HEK293T (cell line): ENCODE measurements around the gene SLC6A16.

Source experiments
- CTCF ChIA-PET: fragments of 350-600 bp; formaldehyde crosslinking; extraction: SDS; loops from one replicate; lab custom pipeline; 2021; ENCODE audit warnings: antibody characterized with exemption, inconsistent platforms; lab: Yijun Ruan, JAX
- POLR2A ChIA-PET: fragments of 350-600 bp; formaldehyde crosslinking; extraction: SDS; loops from one replicate; lab custom pipeline; 2020; ENCODE audit warnings: antibody characterized with exemption, inconsistent platforms; lab: Yijun Ruan, JAX
- DNase-seq: peaks from one replicate; pipeline ENCODE4 v3.0.0; 2012; ENCODE audit warnings: mixed read lengths; ENCODE audit errors: extremely low spot score
- ARNT ChIP-seq: fragments of 450-650 bp; IDR thresholded peaks from 2 replicates; pipeline ENCODE4 v1.6.1; 2017; ENCODE audit warnings: mild to moderate bottlenecking
- BHLHE40 ChIP-seq: fragments of 450-650 bp; IDR thresholded peaks from 2 replicates; pipeline ENCODE4 v1.6.1; 2016; ENCODE audit warnings: mild to moderate bottlenecking, moderate library complexity, borderline replicate concordance
- CTBP1 ChIP-seq: fragments of 450-650 bp; IDR thresholded peaks from 2 replicates; pipeline ENCODE4 v1.6.1; 2016; ENCODE audit warnings: borderline replicate concordance
- ELF4 ChIP-seq: fragments of 450-650 bp; IDR thresholded peaks from 2 replicates; pipeline ENCODE4 v1.6.1; 2017; ENCODE audit warnings: antibody characterized with exemption
- FOXA1 ChIP-seq: fragments of 450-650 bp; IDR thresholded peaks from 2 replicates; pipeline ENCODE4 v1.6.1; 2016; ENCODE audit warnings: mild to moderate bottlenecking
- FOXK2 ChIP-seq: fragments of 450-650 bp; IDR thresholded peaks from 2 replicates; pipeline ENCODE4 v1.6.1; 2016; ENCODE audit warnings: mild to moderate bottlenecking
- FOXM1 ChIP-seq: fragments of 450-650 bp; IDR thresholded peaks from 2 replicates; pipeline ENCODE4 v1.6.1; 2017; ENCODE audit warnings: mild to moderate bottlenecking, borderline replicate concordance
- HDGF ChIP-seq: fragments of 450-650 bp; IDR thresholded peaks from 2 replicates; pipeline ENCODE4 v1.6.1; 2017; ENCODE audit warnings: antibody characterized with exemption, borderline replicate concordance
- L3MBTL2 ChIP-seq: fragments of 450-650 bp; conservative IDR thresholded peaks from 2 replicates; pipeline ENCODE4 v1.6.1; 2016; ENCODE audit warnings: mild to moderate bottlenecking
- LEF1 ChIP-seq: fragments of 450-650 bp; IDR thresholded peaks from 2 replicates; pipeline ENCODE4 v1.6.1; 2017; ENCODE audit warnings: mild to moderate bottlenecking, borderline replicate concordance
- NFRKB ChIP-seq: fragments of 450-650 bp; IDR thresholded peaks from 2 replicates; pipeline ENCODE4 v1.6.1; 2016; ENCODE audit warnings: mild to moderate bottlenecking, moderate library complexity
- SP1 ChIP-seq: fragments of 450-650 bp; IDR thresholded peaks from 2 replicates; pipeline ENCODE4 v1.6.1; 2017
- SUZ12 ChIP-seq: fragments of 450-650 bp; IDR thresholded peaks from 2 replicates; pipeline ENCODE4 v1.6.1; 2016; ENCODE audit warnings: mild to moderate bottlenecking
- TARDBP ChIP-seq: fragments of 450-650 bp; IDR thresholded peaks from 2 replicates; pipeline ENCODE4 v1.6.1; 2016
- ZNF384 ChIP-seq: fragments of 450-650 bp; IDR thresholded peaks from 2 replicates; pipeline ENCODE4 v1.6.1; 2016
- TF ChIP-seq, protein P1 (sequence below): fragments of 450-650 bp; IDR thresholded peaks from 2 replicates; pipeline ENCODE4 v1.6.1; 2016

Gene SLC6A16

DNA sequence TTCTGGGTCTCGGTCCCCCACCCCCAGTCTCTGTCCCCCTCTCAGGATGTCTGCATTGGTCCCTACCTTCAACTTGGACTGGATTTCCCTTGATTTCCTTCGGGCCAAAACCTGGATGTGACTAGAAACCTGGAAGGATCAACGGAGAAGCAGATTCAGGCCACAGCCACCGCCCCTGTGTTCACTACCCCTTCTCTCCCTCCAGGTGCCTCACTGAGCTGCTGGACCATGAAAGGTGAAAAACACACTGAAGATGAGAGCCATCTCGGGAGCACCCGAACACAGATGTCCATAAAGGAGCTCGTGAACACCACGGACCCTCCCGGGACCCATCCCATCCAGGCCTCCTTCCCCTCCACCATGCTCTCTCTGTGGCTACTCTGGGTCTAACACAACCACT lies 32.2 kb upstream of the SLC6A16 start:
- no peak for TF ChIP-seq FOXA1
- TF ChIP-seq SUZ12: no peak
- TF ChIP-seq FOXK2: no peak
- TF ChIP-seq, protein P1, sequence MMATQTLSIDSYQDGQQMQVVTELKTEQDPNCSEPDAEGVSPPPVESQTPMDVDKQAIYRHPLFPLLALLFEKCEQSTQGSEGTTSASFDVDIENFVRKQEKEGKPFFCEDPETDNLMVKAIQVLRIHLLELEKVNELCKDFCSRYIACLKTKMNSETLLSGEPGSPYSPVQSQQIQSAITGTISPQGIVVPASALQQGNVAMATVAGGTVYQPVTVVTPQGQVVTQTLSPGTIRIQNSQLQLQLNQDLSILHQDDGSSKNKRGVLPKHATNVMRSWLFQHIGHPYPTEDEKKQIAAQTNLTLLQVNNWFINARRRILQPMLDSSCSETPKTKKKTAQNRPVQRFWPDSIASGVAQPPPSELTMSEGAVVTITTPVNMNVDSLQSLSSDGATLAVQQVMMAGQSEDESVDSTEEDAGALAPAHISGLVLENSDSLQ: no peak
- TF ChIP-seq LEF1: no peak
- TF ChIP-seq SP1: no peak
- no peak for TF ChIP-seq NFRKB
- TF ChIP-seq L3MBTL2: no peak
- TF ChIP-seq ELF4: no peak
- TF ChIP-seq BHLHE40: no peak
- TF ChIP-seq CTBP1: no peak
- no peak for TF ChIP-seq FOXM1
- no peak for TF ChIP-seq ZNF384
- no peak for TF ChIP-seq ARNT
- no peak for TF ChIP-seq TARDBP
- TF ChIP-seq HDGF: no peak
- CTCF ChIA-PET: no interaction called here
- POLR2A ChIA-PET: no interaction called here
- no peak for DNase-seq

DNA sequence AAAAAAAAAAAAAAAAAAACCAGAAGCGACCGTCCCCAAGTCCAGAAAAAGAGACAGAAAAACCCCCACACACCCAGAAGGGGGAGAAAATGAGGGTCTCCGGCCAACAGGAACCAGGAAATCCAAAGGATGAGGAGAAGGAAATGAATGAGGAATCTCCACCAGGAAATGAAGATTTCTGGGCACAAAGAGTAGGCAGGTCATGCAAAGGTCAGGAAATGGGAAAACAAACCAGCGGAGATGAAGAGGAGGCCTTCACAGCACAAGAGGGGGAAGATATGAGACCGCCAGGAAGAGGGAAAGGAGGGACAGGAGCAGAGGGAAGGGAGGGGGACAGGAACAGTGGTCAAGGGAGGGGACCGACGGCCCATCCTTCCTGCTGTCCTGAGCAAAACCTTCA lies 31.4 kb upstream of the SLC6A16 start:
- TF ChIP-seq ZNF384 (no peak), ARNT (no peak), BHLHE40 (no peak), LEF1 (no peak), SUZ12 (no peak), FOXA1 (no peak), FOXK2 (no peak), ELF4 (no peak), CTBP1 (no peak), SP1 (no peak)
- TF ChIP-seq, protein P1: no peak
- POLR2A ChIA-PET: no interaction called here
- CTCF ChIA-PET: no interaction called here
- DNase-seq: no peak

DNA sequence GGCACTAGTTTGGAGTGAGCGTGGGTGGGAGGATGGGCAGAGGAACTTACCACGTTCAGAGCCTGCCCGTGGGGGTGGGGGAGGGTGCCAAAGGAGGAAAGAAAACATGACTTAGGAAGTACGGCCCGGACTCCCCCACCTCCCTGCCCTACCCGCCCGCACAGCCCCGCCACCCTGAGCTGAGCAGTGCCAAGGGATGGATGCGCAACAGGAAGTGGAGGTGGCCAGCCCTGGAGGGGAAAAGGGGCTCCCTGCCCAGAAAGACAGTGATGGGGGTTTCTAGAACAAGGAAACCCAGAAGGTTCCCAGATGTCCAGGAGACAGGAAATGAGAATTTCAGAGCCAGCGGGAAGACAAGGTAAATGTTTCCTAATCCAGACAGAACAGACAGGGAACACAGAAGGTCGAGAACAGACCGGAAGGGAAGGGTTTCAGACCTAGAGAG lies 30.9 kb upstream of the SLC6A16 start:
- ChIA-PET POLR2A (no interaction called here), CTCF (no interaction called here)
- TF ChIP-seq L3MBTL2 (no peak), FOXA1 (no peak), FOXM1 (no peak), SP1 (no peak), ZNF384 (no peak), CTBP1 (no peak)
- no peak for DNase-seq

DNA sequence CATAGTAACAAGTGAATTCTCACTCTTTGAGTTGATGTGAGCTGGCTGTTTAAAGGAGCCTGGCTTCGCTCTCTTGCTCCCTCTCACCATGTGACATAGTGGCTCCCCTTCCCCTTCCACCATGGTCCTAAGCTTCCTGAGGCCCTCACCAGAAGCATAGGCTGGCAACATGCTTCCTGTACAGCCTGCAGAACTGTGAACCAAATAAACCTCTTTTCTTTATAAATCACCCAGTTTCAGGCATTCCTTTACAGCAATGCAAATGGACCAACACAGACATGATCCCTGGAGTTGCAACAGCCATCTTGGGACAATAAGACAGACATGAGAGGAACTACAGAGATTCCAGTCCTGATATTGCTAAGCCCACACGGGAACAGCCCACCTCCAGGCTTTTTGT lies 24.6 kb upstream of the SLC6A16 start:
- POLR2A ChIA-PET: no interaction called here
- no peak for TF ChIP-seq SP1
- TF ChIP-seq ELF4: no peak
- no peak for TF ChIP-seq HDGF
- CTCF ChIA-PET: no interaction called here
- DNase-seq: no peak

DNA sequence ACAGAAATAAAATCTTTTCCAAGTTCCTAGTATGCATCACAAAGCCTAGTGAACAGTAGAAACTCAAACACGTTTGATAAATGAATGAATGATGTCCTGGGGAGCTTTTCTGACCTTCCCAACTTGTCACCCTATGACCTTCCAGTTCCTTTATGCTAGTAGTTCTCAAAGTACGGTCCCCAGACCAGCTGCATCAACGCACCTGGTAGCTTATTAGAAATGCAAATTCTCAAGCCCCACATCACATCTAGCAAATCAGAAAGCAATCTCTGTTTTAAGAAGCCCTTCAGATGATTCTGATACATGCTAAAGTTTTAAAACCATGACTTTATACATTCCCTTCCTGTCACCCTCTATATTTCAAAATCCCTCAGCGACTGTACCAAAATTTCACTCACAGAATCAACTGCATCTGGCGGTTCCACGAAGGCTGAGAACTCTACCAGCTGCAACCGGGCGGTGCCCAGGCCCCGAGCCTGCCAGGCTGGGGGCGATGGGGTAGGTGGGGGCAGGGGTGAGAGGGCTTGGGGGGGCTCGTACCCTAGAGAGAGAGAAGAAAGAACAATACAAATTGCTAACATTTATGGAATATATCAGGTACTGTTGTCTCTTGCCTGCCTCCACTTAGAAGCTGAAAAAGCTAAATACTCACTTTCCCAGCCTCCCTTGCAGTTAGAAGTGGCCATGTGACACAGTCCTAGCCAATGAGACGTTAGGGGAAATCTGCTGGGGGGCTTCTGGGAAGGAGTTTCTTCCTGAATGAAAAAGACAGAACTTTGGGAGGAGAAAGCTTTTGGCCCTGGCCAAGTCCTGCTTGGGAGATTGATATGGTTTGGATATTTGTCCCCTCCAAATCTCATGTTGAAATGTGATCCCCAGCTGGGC lies 23.6 kb upstream of the SLC6A16 start:
- TF ChIP-seq LEF1 (no peak), BHLHE40 (no peak), CTBP1 (no peak)
- POLR2A ChIA-PET: no interaction called here
- DNase-seq: no peak
- CTCF ChIA-PET: interaction anchor here (0.6 to 0.7 kb wide), 2 partner anchors 32 to 133 kb away, joined by 3 read pairs; no protein-coding TSS in a partner anchor

DNA sequence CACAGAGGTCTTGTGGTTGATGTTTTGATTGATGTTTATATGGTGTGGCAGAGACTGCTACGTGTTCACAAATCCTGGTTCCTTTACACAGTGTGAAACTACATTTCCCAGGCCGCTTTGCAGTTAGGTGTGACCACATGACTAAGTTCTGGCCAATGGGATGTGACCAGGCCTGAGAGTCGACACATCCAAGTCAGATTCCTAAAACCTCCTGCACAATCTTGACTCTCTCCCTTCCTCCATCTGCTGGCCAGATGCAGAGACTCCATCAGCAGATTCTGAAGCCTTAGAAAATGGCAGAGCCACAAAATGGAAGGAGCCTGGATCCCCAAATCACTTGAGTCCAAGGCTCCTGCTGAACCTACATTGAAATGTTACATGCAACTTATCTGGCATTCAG lies 22.8 kb upstream of the SLC6A16 start:
- DNase-seq: peak; percentile 58
- POLR2A ChIA-PET: no interaction called here
- CTCF ChIA-PET: interaction anchor here (0.7 kb wide), 1 partner anchor 133 kb away, joined by 3 read pairs; no protein-coding TSS in a partner anchor
- TF ChIP-seq NFRKB (no peak), ARNT (no peak), TARDBP (no peak), HDGF (no peak), SP1 (no peak), L3MBTL2 (no peak), FOXA1 (no peak), ZNF384 (no peak), FOXM1 (no peak), BHLHE40 (no peak), LEF1 (no peak)
- TF ChIP-seq, protein P1: no peak

DNA sequence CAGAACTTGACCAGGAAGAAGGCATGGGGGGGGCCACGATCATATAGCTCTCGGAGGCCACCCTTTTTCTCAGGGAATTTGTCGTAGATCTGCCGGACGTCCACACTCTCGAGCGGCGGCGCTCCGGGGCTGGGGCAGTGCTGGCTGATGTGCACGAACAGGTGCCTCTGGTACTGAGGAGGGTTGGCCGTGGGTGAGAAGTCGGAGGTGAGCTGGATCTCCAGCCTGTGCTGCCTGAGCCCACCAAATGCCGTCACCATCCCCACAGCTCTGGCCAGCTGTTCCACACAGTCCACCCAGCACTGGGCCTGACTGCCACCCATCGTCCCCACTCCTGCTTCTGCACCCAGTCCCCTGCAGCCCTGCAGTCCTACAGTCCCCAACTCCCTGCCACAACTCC lies 22.2 kb upstream of the SLC6A16 start:
- POLR2A ChIA-PET: no interaction called here
- DNase-seq: no peak
- CTCF ChIA-PET: no interaction called here
- TF ChIP-seq FOXM1 (no peak), SUZ12 (no peak), NFRKB (no peak), L3MBTL2 (no peak), SP1 (no peak), TARDBP (no peak), LEF1 (no peak)
